K562 (cell line): ENCODE data around the gene ENTPD3. TPM values are rescaled to one million over a fixed set of nuclear protein-coding genes. Genes with fewer than 3 reads are reported as not detected.

ENCODE experiments used
- ATAC-seq: fragments of 200-7000 bp; cut with Tn5 transposase; 3 replicates; pipeline ENCODE4 v1.9.1; 2020; ENCODE audit warnings: moderate library complexity
- BruUV-seq: library from RNA; stranded (reverse); fragments of 400-500 nt; replicated peaks from 2 replicates; lab custom pipeline; 2021; lab: Mats Ljungman, UMichigan
- CTCF ChIA-PET: fragments of 300-600 bp; formaldehyde crosslinking; extraction: SDS; loops from one replicate; lab custom pipeline; 2021; ENCODE audit warnings: low intra/inter-chr PET ratio; lab: Yijun Ruan, JAX
- POLR2A ChIA-PET: fragments of 300-600, 350-650 bp; sonication (Branson Sonifier 250); formaldehyde crosslinking; extraction: SDS; loops from one replicate; lab custom pipeline; 2021; ENCODE audit warnings: antibody characterized with exemption, inconsistent platforms; lab: Yijun Ruan, JAX
- DNase-seq, 4 experiments: peaks; one replicate each; pipeline versions ENCODE4 v3.0.0 to v3.0.0-alpha.2; 2011 to 2018; ENCODE audit warnings: low spot score in 3 of 4, mixed read lengths in 3 of 4; ENCODE audit errors: extremely low read depth in 1 of 4
- FAIRE-seq: peaks from 2 replicates; lab custom pipeline; 2011; peaks lifted over from hg19 to GRCh38; lab: Jason Lieb, UNC
- H2AFZ ChIP-seq: 2 replicates; pipeline ENCODE4 v1.6.0; 2011; ENCODE audit warnings: low read depth, low read length, control low read depth, inconsistent platforms
- H3K27ac ChIP-seq: fragments of 200-600 bp; 3 replicates; pipeline ENCODE4 v1.8.0; 2011; ENCODE audit warnings: low read depth, mild to moderate bottlenecking, control low read depth, inconsistent platforms, low read length, moderate library complexity, mixed read lengths; ENCODE audit errors: extremely low read depth
- H3K27me3 ChIP-seq, 2 experiments: fragments of 300-600 bp in 1 of 2; 2 replicates in 1 of 2; 3 replicates in 1 of 2; pipeline versions ENCODE4 v1.6.0 to v1.8.0; 2011; ENCODE audit warnings: inconsistent platforms in 2 of 2, low read length in 2 of 2, mild to moderate bottlenecking in 1 of 2, mixed read lengths in 1 of 2, moderate library complexity in 1 of 2; ENCODE audit not compliant: control insufficient read depth in 2 of 2, insufficient read depth in 2 of 2
- H3K36me3 ChIP-seq: fragments of 300-600 bp; 3 replicates; pipeline ENCODE4 v1.8.0; 2011; ENCODE audit warnings: mild to moderate bottlenecking, low read length, inconsistent platforms; ENCODE audit not compliant: control insufficient read depth, insufficient read depth
- H3K4me1 ChIP-seq, 2 experiments: fragments of 200-600 bp in 1 of 2; replicated peaks in 1 of 2; 2 replicates in 1 of 2; 3 replicates in 1 of 2; pipeline versions ENCODE4 v1.5.1 to v1.8.0; 2011; ENCODE audit warnings: inconsistent platforms in 2 of 2, low read length in 2 of 2, mild to moderate bottlenecking in 1 of 2, mixed read lengths in 1 of 2, moderate library complexity in 1 of 2; ENCODE audit not compliant: control insufficient read depth in 2 of 2, insufficient read depth in 2 of 2
- H3K4me2 ChIP-seq: 2 replicates; pipeline ENCODE4 v1.6.1; 2011; ENCODE audit warnings: low read length, control low read depth, inconsistent platforms, mixed read lengths; ENCODE audit not compliant: insufficient read depth
- H3K4me3 ChIP-seq: fragments of 200-600 bp; sonication (generic), shearing (Covaris generic); 2 replicates; pipeline ENCODE4 v1.5.1; 2016; ENCODE audit warnings: control low read depth, inconsistent platforms
- H3K79me2 ChIP-seq: fragments of 200-600 bp; 3 replicates; pipeline ENCODE4 v1.8.0; 2011; ENCODE audit warnings: low read length, inconsistent platforms; ENCODE audit not compliant: control insufficient read depth, insufficient read depth
- H3K9ac ChIP-seq, 2 experiments: 2 replicates each; pipeline versions ENCODE4 v1.6.0 to v1.6.1; 2011; ENCODE audit warnings: low read depth in 2 of 2, low read length in 2 of 2, control low read depth in 1 of 2, inconsistent platforms in 1 of 2, mild to moderate bottlenecking in 1 of 2, mixed read lengths in 1 of 2; ENCODE audit not compliant: insufficient read depth in 1 of 2
- H3K9me1 ChIP-seq: one replicate; pipeline ENCODE4 v1.6.0; 2011; ENCODE audit warnings: inconsistent platforms, mild to moderate bottlenecking, low read length, moderate library complexity; ENCODE audit not compliant: control insufficient read depth, insufficient read depth
- H3K9me3 ChIP-seq: replicated peaks from 2 replicates; pipeline ENCODE4 v1.5.1; 2011; ENCODE audit warnings: low read depth, low read length, inconsistent platforms; ENCODE audit not compliant: control insufficient read depth, insufficient read depth
- H4K20me1 ChIP-seq: replicated peaks from 2 replicates; pipeline ENCODE4 v1.6.1; 2011; ENCODE audit warnings: low read length, inconsistent platforms, mixed read lengths; ENCODE audit not compliant: control insufficient read depth, insufficient read depth
- MCM5 ChIP-seq: fragments of 450-650 bp; IDR thresholded peaks from 2 replicates; pipeline ENCODE4 v1.6.1; 2016; ENCODE audit warnings: low read depth
- RFX1 ChIP-seq: fragments of 450-650 bp; IDR thresholded peaks from 2 replicates; pipeline ENCODE4 v1.6.1; 2016; ENCODE audit warnings: mild to moderate bottlenecking, moderate library complexity
- ZC3H8 ChIP-seq: fragments of 450-650 bp; IDR thresholded peaks from 2 replicates; pipeline ENCODE4 v1.6.1; 2017
- ZNF165 ChIP-seq: fragments of 250-450 bp; sonication (Bioruptor Pico); IDR thresholded peaks from 2 replicates; pipeline ENCODE4 v1.4.0; 2020; ENCODE audit warnings: borderline replicate concordance
- ZNF780A ChIP-seq: fragments of 250-450 bp; sonication (Bioruptor Pico); IDR thresholded peaks from 2 replicates; pipeline ENCODE4 v1.5.0; 2021; ENCODE audit warnings: mild to moderate bottlenecking
- WGBS: fragments of 100-300 bp; shearing (Covaris generic); methylation state at CpG from one replicate; pipeline ENCODE4 v1.1.6; 2016; ENCODE audit warnings: low coverage, mixed read lengths; ENCODE audit not compliant: insufficient coverage; ENCODE audit errors: missing lambda C conversion rate; 5-methylcytosine and 5-hydroxymethylcytosine counted together
- in situ Hi-C: fragments of 300-500 bp; cut with MboI; formaldehyde crosslinking; loops from 4 replicates; pipeline ENCODE4 v1.15.0; 2018; ENCODE audit warnings: inconsistent platforms, mixed read lengths
- intact Hi-C: fragments of 100-400 bp; cut with micrococcal nuclease; formaldehyde crosslinking; loops from 2 replicates; pipeline ENCODE4 v1.14.2; 2022
- polyA plus RNA-seq, 8 experiments: library from polyadenylated mRNA; depleted of rRNA in 4 of 8; stranded (reverse) in 5 of 8; unstranded in 3 of 8; fragments of >200 nt; fragmentation: Nextera tagmentation in 2 of 8; fragmentation: Illumina TruSeq in 1 of 8; extraction: Ambion mirVana in 2 of 8; extraction: Trizol in 1 of 8; gene quantifications; 2 replicates each; pipeline versions ENCODE4 v1.2.1 to v1.2.3, GENCODE V29; 2011 to 2014; ENCODE audit warnings: inconsistent platforms in 1 of 8, missing spikeins in 1 of 8
- total RNA-seq, 7 experiments: library from RNA; depleted of rRNA in 6 of 7; stranded (reverse); fragments of >200 nt in 6 of 7; fragmentation: Illumina TruSeq in 2 of 7; extraction: Trizol in 2 of 7; gene quantifications; 2 replicates each; pipeline versions ENCODE4 v1.2.1 to v1.2.3, GENCODE V29; 2011 to 2021; ENCODE audit warnings: low replicate concordance in 1 of 7

The ENTPD3 gene
- total and polyA plus RNA-seq, 9 of the 15 experiments (the other 6 are each of a cell fraction or from before 2014, with no cell fraction given): 0.23 to 2.1 (median 0.58) TPM

- TF ChIP-seq ZNF165 (CRISPR knock-in tag) (no peak), ZC3H8 (no peak), MCM5 (no peak)
These were observed 58.9 kb downstream of the ENTPD3 start (continued) for GRCh38 chr3:40445880-40446279.

GRCh38 chr3:40450438-40450837 is 63.5 kb downstream of the ENTPD3 start:
- Histone ChIP-seq H3K27me3 (no peaks in the 10 kb centered on the region), H2AFZ (no peak overlapping the region), H3K9me3 (no peaks in the 10 kb centered on the region), H4K20me1 (no peaks in the 10 kb centered on the region), H3K79me2 (no peaks in the 10 kb centered on the region; the same call in 2 of the 3 replicates), H3K27ac (no peak overlapping the region), H3K36me3 (peaks cover 4% of the 10 kb centered on the region; the same call in 2 of the 3 replicates), H3K4me1 (peaks cover 0 to 11% of the 10 kb centered on the region in 2 experiments; a peak in 3 of 5 replicates), H3K9me1 (no peaks in the 10 kb centered on the region), H3K4me3 (no peak overlapping the region), H3K9ac (no peak overlapping the region), H3K4me2 (no peak overlapping the region)
- ATAC-seq: no peak
- BruUV-seq: no TSS peak
- intact Hi-C loops: loop anchor here (10.0 kb wide), 1 partner anchor 1066 kb away; the partner anchor contains the start of gene SLC25A38
- in situ Hi-C loops: loop anchor here (25.0 kb wide), 1 partner anchor 1038 kb away; the partner anchor contains the start of gene RPSA
- CTCF ChIA-PET: no interaction called here
- 44% methylated on average over 2 of the region's 2 CpGs for WGBS
- POLR2A ChIA-PET: interaction anchor here (0.5 kb wide), 1 partner anchor 8 kb away, joined by 3 read pairs; no protein-coding TSS in a partner anchor
- FAIRE-seq: no peak
- no peak for DNase-seq
- peak; percentile 41 for TF ChIP-seq RFX1
- TF ChIP-seq ZNF780A (CRISPR knock-in tag): no peak
- TF ChIP-seq, all 486 proteins: peak for 1
